HTR-8/SVneo (cell line): Measurements from ENCODE around the gene TNIK.
"Not testable (repeated sequence)": the region's sequence is repeated elsewhere in the genome, so short reads cannot be mapped to it uniquely, and the experiment has no call there.

Source experiments
- DNase-seq: peaks from one replicate; pipeline ENCODE4 v3.0.0; 2011; ENCODE audit warnings: low spot score, mixed read lengths; ENCODE audit not compliant: insufficient read length
- FAIRE-seq: peaks from 2 replicates; lab custom pipeline; 2011; peaks lifted over from hg19 to GRCh38; lab: Jason Lieb, UNC

The TNIK gene

DNA sequence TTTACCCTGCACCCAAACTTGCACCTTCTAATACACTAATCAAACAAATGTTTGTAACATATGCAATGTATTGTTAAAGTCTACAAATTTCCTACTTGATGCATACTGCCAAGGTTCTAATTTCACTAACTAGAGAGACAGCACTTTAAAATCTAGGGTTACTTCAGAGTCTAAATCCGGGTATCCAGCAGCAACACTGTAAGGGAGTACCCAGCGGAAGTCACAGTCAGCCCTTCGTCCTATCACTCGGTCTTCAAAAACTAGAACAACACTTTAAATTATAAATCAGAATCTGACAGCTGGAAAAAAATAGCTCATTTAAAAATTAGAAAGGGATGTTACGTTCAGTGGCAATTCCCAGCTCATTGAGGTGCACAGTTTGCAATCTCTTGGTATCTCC is 8.3 kb downstream of the TNIK start:
- no peak for DNase-seq
- FAIRE-seq, result no peak

DNA sequence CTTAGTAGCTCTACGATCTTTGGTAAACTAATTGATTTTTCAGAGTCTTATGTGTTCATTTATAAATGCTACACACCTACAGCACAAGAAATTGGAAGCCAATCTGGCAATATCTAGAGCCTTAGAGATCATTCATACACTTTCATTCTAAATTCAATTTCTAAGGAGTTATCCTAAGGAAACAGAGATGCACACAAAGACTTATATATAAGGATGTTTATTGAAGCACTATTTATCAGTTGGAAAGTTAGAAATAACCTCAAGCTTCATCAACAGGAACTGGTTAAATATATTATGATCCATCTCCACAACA is 12.7 kb downstream of the TNIK start:
- not testable (repeated sequence) for DNase-seq, FAIRE-seq

DNA sequence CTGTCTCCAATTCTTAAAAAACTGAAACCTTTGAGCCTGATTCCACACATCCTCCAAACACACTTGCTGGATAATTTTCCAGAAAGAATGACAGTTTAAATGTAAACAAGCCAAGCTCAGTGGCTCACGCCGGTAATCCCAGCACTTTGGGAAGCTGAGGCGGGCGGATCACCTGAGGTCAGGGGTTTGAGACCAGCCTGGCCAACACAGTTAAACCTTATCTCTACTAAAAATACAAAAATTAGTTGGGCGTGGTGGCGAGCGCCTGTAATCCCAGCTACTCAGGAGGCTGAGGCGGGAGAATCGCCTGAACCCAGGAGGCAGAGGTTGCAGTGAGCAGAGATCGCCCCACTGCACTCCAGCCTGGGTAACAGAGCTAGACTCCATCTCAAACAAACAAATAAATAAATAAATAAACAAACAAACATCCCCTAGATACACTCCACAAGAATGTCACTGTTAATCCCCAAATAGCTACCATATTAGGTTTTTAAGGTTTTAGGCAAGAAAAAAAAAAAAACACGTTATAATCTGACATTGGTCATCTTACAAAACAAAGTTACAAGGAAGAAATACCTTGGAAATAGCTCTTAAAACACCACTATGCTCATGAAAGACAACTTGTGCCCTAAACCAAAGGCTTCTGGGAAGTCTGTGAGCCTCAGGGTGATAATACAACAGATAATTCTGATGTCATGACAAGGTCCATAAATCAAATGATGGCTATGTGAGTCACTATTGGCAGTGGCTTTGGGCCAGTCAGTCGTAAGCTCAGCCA is 13.2 kb downstream of the TNIK start:
- FAIRE-seq (peak; percentile 9), DNase-seq (peak; percentile 71)

DNA sequence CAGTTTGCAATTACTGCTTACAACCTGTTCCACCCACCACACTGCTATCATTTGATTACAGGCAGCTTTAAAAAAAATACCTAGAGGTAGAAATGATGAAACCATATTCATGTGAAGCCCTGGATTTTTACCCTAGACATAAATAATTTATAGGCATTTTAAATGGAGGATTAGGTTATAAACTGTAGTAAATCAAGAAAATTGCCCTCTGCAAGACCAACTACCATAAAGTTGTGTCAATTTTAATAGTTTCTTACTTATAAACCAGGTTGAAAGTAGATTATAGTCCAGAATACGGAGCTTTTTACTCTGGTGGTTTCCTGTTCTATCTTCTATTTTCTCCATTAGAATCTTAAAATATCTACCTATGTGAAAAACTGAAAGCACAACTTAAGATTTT is 13.9 kb downstream of the TNIK start:
- DNase-seq, result no peak
- FAIRE-seq, result no peak

- no peak for FAIRE-seq
- no peak for DNase-seq
These were observed 14.5 kb downstream of the TNIK start for GRCh38 chr3:171445620-171446204.

- no peak for FAIRE-seq
- DNase-seq, result no peak
These were observed 16.1 kb downstream of the TNIK start for GRCh38 chr3:171444001-171444690.

GRCh38 chr3:171443211-171443957 is 16.8 kb downstream of the TNIK start:
- DNase-seq (no peak), FAIRE-seq (no peak)

DNA sequence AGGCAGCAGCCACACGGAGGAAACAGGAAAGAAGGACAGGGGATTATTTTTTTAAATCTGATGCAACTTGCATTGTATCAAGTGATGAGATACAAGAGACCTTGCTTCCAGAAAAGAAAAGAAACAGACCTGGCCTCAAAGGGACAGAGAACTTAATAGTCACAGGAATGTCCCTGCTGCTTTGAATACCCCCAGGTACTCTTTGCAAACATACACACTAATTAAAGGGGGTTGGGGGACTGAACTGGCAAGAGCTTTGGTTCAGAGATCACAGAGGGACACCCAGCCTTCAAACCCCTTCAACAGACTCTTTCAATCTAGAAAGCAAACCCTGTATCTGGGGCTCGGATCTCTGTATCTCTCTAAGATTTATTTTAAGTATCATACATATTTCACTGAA is 18.0 kb downstream of the TNIK start:
- no peak for DNase-seq
- FAIRE-seq, result no peak

DNA sequence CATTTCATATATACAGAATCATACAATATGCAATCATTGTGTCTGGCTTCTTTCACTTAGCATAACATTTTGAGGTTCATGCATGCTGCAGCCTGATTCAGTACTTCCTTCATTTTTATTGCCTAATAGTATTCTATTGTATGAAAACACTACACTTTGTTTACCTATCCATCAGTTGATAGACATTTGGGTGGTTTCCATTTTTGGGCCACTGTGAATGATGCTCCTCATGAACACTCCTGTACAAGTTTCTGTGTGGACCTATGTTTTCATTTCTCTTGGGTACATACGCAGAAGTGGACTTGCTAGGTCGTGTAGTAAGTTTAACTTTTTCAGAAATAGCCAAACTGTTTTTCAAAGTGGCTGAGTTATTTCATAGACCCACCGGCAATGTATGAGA is 18.8 kb downstream of the TNIK start:
- FAIRE-seq, result no peak
- DNase-seq, result no peak

DNA sequence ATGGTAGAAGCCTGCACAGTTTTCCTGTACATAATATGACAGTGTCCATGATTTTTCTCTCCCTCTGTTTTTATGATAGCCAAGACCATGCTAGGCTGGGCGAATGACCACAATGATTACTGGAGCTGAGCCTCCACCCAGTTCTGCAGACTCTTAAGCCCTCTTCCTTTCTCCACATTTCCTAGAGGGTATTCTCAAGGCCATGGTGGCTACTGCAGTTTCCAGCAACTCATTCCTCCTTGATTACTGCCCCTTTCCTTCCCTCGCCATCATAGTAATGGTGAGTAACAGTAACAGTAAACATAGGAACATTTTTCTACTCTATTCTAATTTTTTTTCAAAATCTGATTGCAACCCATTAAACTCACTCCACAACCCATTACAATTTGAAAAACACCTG is 20.2 kb downstream of the TNIK start:
- no peak for FAIRE-seq
- DNase-seq, result no peak

- no peak for DNase-seq
- FAIRE-seq, result no peak
These were observed 23.0 kb downstream of the TNIK start for GRCh38 chr3:171437115-171437756.

DNA sequence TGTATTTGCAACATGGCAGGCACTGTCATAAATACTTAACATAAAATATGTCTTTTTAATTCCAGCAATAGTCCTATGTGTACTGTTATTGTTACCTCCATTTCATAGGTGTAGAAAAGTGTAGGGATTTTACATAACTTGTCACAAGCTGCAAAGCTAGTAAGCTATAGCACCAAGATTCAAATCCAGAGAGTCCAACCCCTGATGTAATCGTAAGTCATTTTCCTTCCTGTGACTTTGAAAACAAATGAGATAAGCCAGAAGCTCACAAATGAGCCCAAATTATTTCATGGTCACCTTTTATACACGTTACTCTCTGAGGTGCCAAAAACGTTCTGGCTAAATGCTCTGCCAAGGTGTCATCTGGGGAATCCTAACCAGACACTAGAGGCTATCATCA is 23.8 kb downstream of the TNIK start:
- FAIRE-seq (no peak), DNase-seq (no peak)

- DNase-seq, result no peak
- no peak for FAIRE-seq
These were observed 24.4 kb downstream of the TNIK start for GRCh38 chr3:171435757-171436156.

DNA sequence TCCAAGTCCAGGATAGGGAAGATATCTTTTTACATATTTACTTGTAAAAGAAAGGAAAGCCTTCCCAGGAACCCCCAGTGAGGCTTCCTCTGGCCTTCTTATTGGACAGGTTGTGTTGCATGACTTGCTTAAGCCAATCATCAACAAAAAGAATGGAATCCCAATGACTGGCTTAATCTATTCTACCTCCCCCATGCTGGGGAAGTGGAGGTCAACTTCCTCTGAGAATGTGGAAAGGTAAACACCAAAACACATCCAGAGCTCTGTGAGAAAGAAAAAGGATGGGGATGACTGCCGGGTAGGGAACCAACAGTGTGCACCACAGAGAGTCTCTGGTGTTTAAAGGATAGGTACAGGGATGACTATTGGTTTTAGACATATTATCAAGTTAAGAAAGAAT is 25.1 kb downstream of the TNIK start:
- FAIRE-seq (no peak), DNase-seq (no peak)

DNA sequence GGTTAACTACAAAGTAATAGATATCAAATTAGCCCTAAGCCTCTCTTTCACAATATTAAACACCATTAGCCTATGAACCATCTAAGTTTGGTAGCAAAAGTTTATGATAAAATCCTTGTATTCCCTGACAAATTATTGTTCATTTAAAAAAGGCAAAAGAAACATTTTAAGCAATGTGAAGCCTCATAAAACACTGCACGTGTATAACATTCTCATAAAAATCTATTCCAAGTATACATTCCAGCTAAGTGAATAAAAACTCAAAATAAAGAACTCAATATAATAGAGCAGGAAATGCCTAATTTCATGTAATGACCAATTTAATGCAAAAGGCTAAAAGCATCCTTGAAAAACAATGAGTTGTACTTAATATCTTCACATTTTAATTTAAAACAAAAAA is 27.7 kb downstream of the TNIK start:
- no peak for DNase-seq
- no peak for FAIRE-seq

DNA sequence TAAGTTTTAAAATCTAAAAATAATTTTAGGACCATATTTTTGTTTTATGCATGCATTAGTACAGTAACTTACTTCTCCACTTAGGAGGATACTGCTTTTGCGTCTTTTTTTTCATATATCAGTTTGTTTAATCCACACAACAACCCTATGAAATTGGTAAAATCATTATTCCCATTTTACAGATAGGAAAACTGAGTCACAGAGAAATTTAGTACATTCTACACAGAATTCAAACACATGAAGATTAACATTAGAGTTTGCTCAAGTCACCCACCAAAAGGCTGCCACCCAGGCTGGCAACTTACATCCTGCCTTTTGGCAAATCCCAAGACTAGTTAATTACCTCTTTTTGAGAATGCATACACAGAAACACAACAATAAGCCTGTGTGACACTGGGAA is 28.7 kb downstream of the TNIK start:
- FAIRE-seq (no peak), DNase-seq (no peak)

GRCh38 chr3:171430530-171430929 is 29.7 kb downstream of the TNIK start:
- no peak for FAIRE-seq
- DNase-seq, result no peak

- DNase-seq (no peak), FAIRE-seq (no peak)
These were observed 30.6 kb downstream of the TNIK start for GRCh38 chr3:171429635-171430034.

DNA sequence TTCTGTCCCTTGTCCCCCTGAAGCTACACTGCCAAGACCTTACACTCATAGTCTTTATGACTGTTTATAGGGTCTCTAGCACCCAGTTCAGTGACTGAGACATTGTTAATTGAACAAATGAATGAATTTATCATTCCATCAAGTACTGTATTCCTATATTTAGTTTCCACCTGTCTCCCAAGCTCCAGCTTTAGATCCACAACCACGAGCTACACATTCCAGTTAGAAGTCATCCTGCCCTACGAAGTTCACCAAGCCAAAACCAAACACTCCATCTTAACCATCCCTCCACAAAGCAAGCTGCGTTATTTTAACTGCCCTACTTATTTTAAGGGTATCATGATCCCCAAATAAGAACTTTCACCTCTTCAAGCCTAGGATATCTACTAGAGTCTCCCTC is 31.3 kb downstream of the TNIK start:
- DNase-seq (no peak), FAIRE-seq (no peak)

- DNase-seq, result no peak
- no peak for FAIRE-seq
These were observed 31.9 kb downstream of the TNIK start for GRCh38 chr3:171428321-171428787.
